ENCODE measurements around the gene ELF5.

Gene ELF5

GRCh38 chr11:34458525-34458924 is 55.1 kb downstream of the ELF5 start:
- WGBS (ENCODE audit: extremely low coverage, insufficient coverage, insufficient read length), result no CpG with 5 or more reads among the region's 4 CpGs
- Histone ChIP-seq H2BK5ac (ENCODE audit: low read depth, low read length, poor library complexity) (no peak overlapping the region), H3K27me3 (ENCODE audit: insufficient read depth, low read length) (no peaks in the 10 kb centered on the region), H2BK120ac (ENCODE audit: insufficient read depth, low read length, poor library complexity) (no peak overlapping the region), H3K4ac (ENCODE audit: low read depth, low read length) (no peak overlapping the region), H4K91ac (ENCODE audit: low read depth, low read length) (no peak overlapping the region), H3K4me3 (ENCODE audit: low read depth, low read length) (no peak overlapping the region), H3K9ac (ENCODE audit: low read length) (no peak overlapping the region), H2AFZ (ENCODE audit: insufficient read depth, low read length, poor library complexity) (no peak overlapping the region), H3K4me1 (ENCODE audit: control insufficient read depth in 1 of 2, insufficient read depth in 2 of 2, low read length in 2 of 2) (no peaks in the 10 kb centered on the region), H3K9me3 (ENCODE audit: insufficient read depth, low read depth, low read length) (no peaks in the 10 kb centered on the region), H3K36me3 (ENCODE audit: control insufficient read depth in 1 of 2, insufficient read depth in 2 of 2, low read length in 2 of 2) (peaks cover 0 to 2% of the 10 kb centered on the region in 2 experiments), H3K27ac (ENCODE audit: low read depth, low read length) (no peak overlapping the region), H4K8ac (ENCODE audit: low read depth, low read length) (no peak overlapping the region), H4K12ac (ENCODE audit: low read depth, low read length) (no peak overlapping the region), H2BK12ac (ENCODE audit: low read length) (no peak overlapping the region), H3K4me2 (ENCODE audit: low read length) (no peak overlapping the region), H3K79me1 (ENCODE audit: low read length) (no peaks in the 10 kb centered on the region), H2AK5ac (ENCODE audit: low read length) (no peak overlapping the region), H3K14ac (ENCODE audit: low read length) (no peak overlapping the region), H3K23ac (ENCODE audit: low read length) (no peak overlapping the region), H3K79me2 (ENCODE audit: control insufficient read depth, insufficient read depth, low read length, poor library complexity) (no peaks in the 10 kb centered on the region), H3K18ac (ENCODE audit: low read length) (no peak overlapping the region)
- DNase-seq, result no peak

GRCh38 chr11:34457607-34458006 is 56.0 kb downstream of the ELF5 start:
- Histone ChIP-seq H3K18ac (ENCODE audit: low read length) (no peak overlapping the region), H3K4me1 (ENCODE audit: control insufficient read depth in 1 of 2, insufficient read depth in 2 of 2, low read length in 2 of 2) (no peaks in the 10 kb centered on the region), H3K9me3 (ENCODE audit: insufficient read depth, low read depth, low read length) (no peaks in the 10 kb centered on the region), H3K23ac (ENCODE audit: low read length) (no peak overlapping the region), H2BK5ac (ENCODE audit: low read depth, low read length, poor library complexity) (no peak overlapping the region), H2BK12ac (ENCODE audit: low read length) (no peak overlapping the region), H3K14ac (ENCODE audit: low read length) (no peak overlapping the region), H4K8ac (ENCODE audit: low read depth, low read length) (no peak overlapping the region), H2AFZ (ENCODE audit: insufficient read depth, low read length, poor library complexity) (no peak overlapping the region), H4K12ac (ENCODE audit: low read depth, low read length) (no peak overlapping the region), H3K4ac (ENCODE audit: low read depth, low read length) (no peak overlapping the region), H3K27me3 (ENCODE audit: insufficient read depth, low read length) (no peaks in the 10 kb centered on the region), H3K27ac (ENCODE audit: low read depth, low read length) (no peak overlapping the region), H3K36me3 (ENCODE audit: control insufficient read depth in 1 of 2, insufficient read depth in 2 of 2, low read length in 2 of 2) (peaks cover 0 to 2% of the 10 kb centered on the region in 2 experiments), H3K9ac (ENCODE audit: low read length) (no peak overlapping the region), H3K4me3 (ENCODE audit: low read depth, low read length) (no peak overlapping the region), H2BK120ac (ENCODE audit: insufficient read depth, low read length, poor library complexity) (no peak overlapping the region), H3K4me2 (ENCODE audit: low read length) (no peak overlapping the region), H3K79me2 (ENCODE audit: control insufficient read depth, insufficient read depth, low read length, poor library complexity) (no peaks in the 10 kb centered on the region), H4K91ac (ENCODE audit: low read depth, low read length) (no peak overlapping the region), H3K79me1 (ENCODE audit: low read length) (no peaks in the 10 kb centered on the region), H2AK5ac (ENCODE audit: low read length) (no peak overlapping the region)
- DNase-seq, result no peak
- no CpG with 5 or more reads among the region's 2 CpGs for WGBS (ENCODE audit: extremely low coverage, insufficient coverage, insufficient read length)

GRCh38 chr11:34454308-34455032 is 59.1 kb downstream of the ELF5 start:
- Histone ChIP-seq H3K27ac (ENCODE audit: low read depth, low read length) (no peak overlapping the region), H3K23ac (ENCODE audit: low read length) (no peak overlapping the region), H2BK5ac (ENCODE audit: low read depth, low read length, poor library complexity) (no peak overlapping the region), H4K8ac (ENCODE audit: low read depth, low read length) (no peak overlapping the region), H3K27me3 (ENCODE audit: insufficient read depth, low read length) (no peaks in the 10 kb centered on the region), H3K79me2 (ENCODE audit: control insufficient read depth, insufficient read depth, low read length, poor library complexity) (no peaks in the 10 kb centered on the region), H3K9ac (ENCODE audit: low read length) (no peak overlapping the region), H2AK5ac (ENCODE audit: low read length) (no peak overlapping the region), H3K36me3 (ENCODE audit: control insufficient read depth in 1 of 2, insufficient read depth in 2 of 2, low read length in 2 of 2) (peaks cover 0 to 2% of the 10 kb centered on the region in 2 experiments), H2BK120ac (ENCODE audit: insufficient read depth, low read length, poor library complexity) (no peak overlapping the region), H2BK12ac (ENCODE audit: low read length) (no peak overlapping the region), H3K14ac (ENCODE audit: low read length) (no peak overlapping the region), H2AFZ (ENCODE audit: insufficient read depth, low read length, poor library complexity) (no peak overlapping the region), H3K4me2 (ENCODE audit: low read length) (no peak overlapping the region), H3K4ac (ENCODE audit: low read depth, low read length) (no peak overlapping the region), H4K91ac (ENCODE audit: low read depth, low read length) (no peak overlapping the region), H4K12ac (ENCODE audit: low read depth, low read length) (no peak overlapping the region), H3K9me3 (ENCODE audit: insufficient read depth, low read depth, low read length) (no peaks in the 10 kb centered on the region), H3K4me1 (ENCODE audit: control insufficient read depth in 1 of 2, insufficient read depth in 2 of 2, low read length in 2 of 2) (no peaks in the 10 kb centered on the region), H3K4me3 (ENCODE audit: low read depth, low read length) (no peak overlapping the region), H3K79me1 (ENCODE audit: low read length) (no peaks in the 10 kb centered on the region), H3K18ac (ENCODE audit: low read length) (no peak overlapping the region)
- no CpG with 5 or more reads among the region's 1 CpG for WGBS (ENCODE audit: extremely low coverage, insufficient coverage, insufficient read length)
- no peak for DNase-seq

- Histone ChIP-seq H4K8ac (ENCODE audit: low read depth, low read length) (no peak overlapping the region), H2AK5ac (ENCODE audit: low read length) (no peak overlapping the region), H3K9me3 (ENCODE audit: insufficient read depth, low read depth, low read length) (no peaks in the 10 kb centered on the region), H3K23ac (ENCODE audit: low read length) (no peak overlapping the region), H2BK5ac (ENCODE audit: low read depth, low read length, poor library complexity) (no peak overlapping the region), H4K12ac (ENCODE audit: low read depth, low read length) (no peak overlapping the region), H3K4me3 (ENCODE audit: low read depth, low read length) (no peak overlapping the region), H3K18ac (ENCODE audit: low read length) (no peak overlapping the region), H3K27me3 (ENCODE audit: insufficient read depth, low read length) (no peaks in the 10 kb centered on the region), H3K14ac (ENCODE audit: low read length) (no peak overlapping the region), H2BK120ac (ENCODE audit: insufficient read depth, low read length, poor library complexity) (no peak overlapping the region), H3K4me1 (ENCODE audit: control insufficient read depth in 1 of 2, insufficient read depth in 2 of 2, low read length in 2 of 2) (no peaks in the 10 kb centered on the region), H2AFZ (ENCODE audit: insufficient read depth, low read length, poor library complexity) (no peak overlapping the region), H3K27ac (ENCODE audit: low read depth, low read length) (no peak overlapping the region), H2BK12ac (ENCODE audit: low read length) (no peak overlapping the region), H3K36me3 (ENCODE audit: control insufficient read depth in 1 of 2, insufficient read depth in 2 of 2, low read length in 2 of 2) (no peaks in the 10 kb centered on the region), H3K4ac (ENCODE audit: low read depth, low read length) (no peak overlapping the region), H3K9ac (ENCODE audit: low read length) (no peak overlapping the region), H3K4me2 (ENCODE audit: low read length) (no peak overlapping the region), H4K91ac (ENCODE audit: low read depth, low read length) (no peak overlapping the region), H3K79me2 (ENCODE audit: control insufficient read depth, insufficient read depth, low read length, poor library complexity) (no peaks in the 10 kb centered on the region), H3K79me1 (ENCODE audit: low read length) (no peaks in the 10 kb centered on the region)
- no CpG with 5 or more reads among the region's 3 CpGs for WGBS (ENCODE audit: extremely low coverage, insufficient coverage, insufficient read length)
- DNase-seq, result no peak
Measured at GRCh38 chr11:34451053-34451452, 62.5 kb downstream of the ELF5 start.
